Hair follicle dermal papilla cell (primary cell): ENCODE results near the gene MUC13. TPM values are rescaled to one million over a fixed set of nuclear protein-coding genes. Genes with fewer than 3 reads are reported as not detected.

Source experiments
- total RNA-seq: library from RNA; depleted of rRNA; stranded (reverse); fragments of >200 nt; gene quantifications from 2 replicates; pipeline ENCODE4 v1.2.3, GENCODE V29; 2012

MUC13 gene
- not detected in 2 replicates for total RNA-seq

GRCh38 chr3:124934577-124934976, at the start of gene MUC13:
Gene MUC13 (minus strand): TSS chr3:124934751. CDS start chr3:124934712, 39 bp downstream.

GRCh38 chr3:124887177-124887931, 47.2 kb downstream of the MUC13 start, which contains the start of gene ITGB5:
Gene ITGB5 (minus strand): TSS chr3:124887365. CDS start chr3:124887000, 365 bp downstream.

Other genes with a start within 250 kb of the MUC13 start
- 14.5 and 17.2 TPM in 2 replicates for gene UMPS, start 204.3 kb downstream of the MUC13 start, total RNA-seq
- 403 and 435 TPM in 2 replicates for gene ITGB5, start 47.4 kb downstream of the MUC13 start, total RNA-seq
- gene HEG1, start 121.2 kb upstream of the MUC13 start, total RNA-seq, result 95.2 and 160 TPM in 2 replicates